GM23248 (cell line): ENCODE measurements around the gene CMSS1.

Experiments used
- EZH2 ChIP-seq: fragments of 200-600 bp; sonication (generic); IDR thresholded peaks from 2 replicates; pipeline ENCODE4 v1.6.1; 2018; ENCODE audit warnings: antibody characterized with exemption, mild to moderate bottlenecking; ENCODE audit not compliant: insufficient read depth, poor library complexity, severe bottlenecking
- EZH2phosphoT487 ChIP-seq: fragments of 200-600 bp; sonication (generic); IDR thresholded peaks from 2 replicates; pipeline ENCODE4 v1.6.1; 2018; ENCODE audit warnings: antibody characterized with exemption, moderate library complexity, mild to moderate bottlenecking, low read depth; ENCODE audit not compliant: insufficient read depth

GRCh38 chr3:99875929-99876841, 58.5 kb downstream of the CMSS1 start:
- no peak for TF ChIP-seq EZH2
- TF ChIP-seq EZH2phosphoT487, result no peak
